ENCODE measurements around the gene ATP8B4.

DNA sequence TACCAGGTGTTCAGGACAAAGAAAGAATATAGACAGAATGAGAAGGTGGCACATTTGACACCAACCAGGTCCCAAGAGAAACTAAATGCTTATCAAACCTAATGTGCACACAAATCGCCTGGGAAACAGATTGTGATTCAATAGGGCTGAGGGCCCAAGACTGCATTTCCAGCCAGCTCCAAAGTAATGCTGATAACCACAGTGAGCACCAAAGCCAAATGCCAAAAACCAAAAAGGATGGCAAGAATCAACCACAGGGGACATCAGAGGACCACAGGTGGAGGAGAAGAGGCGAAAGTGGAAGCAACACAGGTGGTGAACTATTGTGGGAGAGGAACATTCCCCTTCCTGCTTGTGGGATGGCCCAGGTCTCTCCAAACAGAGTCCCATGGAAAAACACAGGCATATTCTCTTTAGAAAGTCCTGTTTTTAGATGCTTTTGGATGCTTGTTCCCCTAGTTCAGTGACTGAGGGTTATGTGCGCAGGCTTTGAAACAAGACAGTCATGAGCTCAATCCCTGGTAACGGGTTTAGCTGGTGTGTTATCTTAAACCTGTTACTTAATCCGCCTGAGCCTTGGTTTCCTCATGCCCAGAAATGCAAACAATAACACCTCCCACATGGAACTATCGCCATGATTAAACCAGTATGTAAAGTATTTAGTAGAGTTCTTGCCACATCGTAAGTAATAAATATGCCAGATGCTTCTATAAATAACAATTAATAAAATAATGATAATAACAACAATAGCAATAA lies 241.7 kb downstream of the ATP8B4 start:
- TF ChIP-seq, protein P1, sequence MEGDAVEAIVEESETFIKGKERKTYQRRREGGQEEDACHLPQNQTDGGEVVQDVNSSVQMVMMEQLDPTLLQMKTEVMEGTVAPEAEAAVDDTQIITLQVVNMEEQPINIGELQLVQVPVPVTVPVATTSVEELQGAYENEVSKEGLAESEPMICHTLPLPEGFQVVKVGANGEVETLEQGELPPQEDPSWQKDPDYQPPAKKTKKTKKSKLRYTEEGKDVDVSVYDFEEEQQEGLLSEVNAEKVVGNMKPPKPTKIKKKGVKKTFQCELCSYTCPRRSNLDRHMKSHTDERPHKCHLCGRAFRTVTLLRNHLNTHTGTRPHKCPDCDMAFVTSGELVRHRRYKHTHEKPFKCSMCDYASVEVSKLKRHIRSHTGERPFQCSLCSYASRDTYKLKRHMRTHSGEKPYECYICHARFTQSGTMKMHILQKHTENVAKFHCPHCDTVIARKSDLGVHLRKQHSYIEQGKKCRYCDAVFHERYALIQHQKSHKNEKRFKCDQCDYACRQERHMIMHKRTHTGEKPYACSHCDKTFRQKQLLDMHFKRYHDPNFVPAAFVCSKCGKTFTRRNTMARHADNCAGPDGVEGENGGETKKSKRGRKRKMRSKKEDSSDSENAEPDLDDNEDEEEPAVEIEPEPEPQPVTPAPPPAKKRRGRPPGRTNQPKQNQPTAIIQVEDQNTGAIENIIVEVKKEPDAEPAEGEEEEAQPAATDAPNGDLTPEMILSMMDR (conservative IDR thresholded peaks at IDR 0.05 in 1 of 2, IDR thresholded peaks at IDR 0.05 in 1 of 2; ENCODE audit: low read depth in 1 of 2, low read length in 2 of 2): no peak
- no peak for TF ChIP-seq EZH2 (IDR thresholded peaks at IDR 0.05; ENCODE audit: low read length, missing control alignments)
